ENCODE data around the gene SH3BP2. TPM values are rescaled to one million over a fixed set of nuclear protein-coding genes. Genes with fewer than 3 reads are reported as not detected.
A peak's percentile ranks its signal among the peaks of the same experiment; 100 is the strongest.

SH3BP2 gene
- total RNA-seq, 6 donors from 2014 or later, result 59.1 to 358 (median 103) TPM

- peaks cover 94 to 98% (median 96%) of the 10 kb centered on the region in 4 donors for H3K4me1 ChIP-seq
- peak overlapping the region in 3 of 4 donors; percentile 80 to 93 (median 86) for H3K27ac ChIP-seq
Observed at GRCh38 chr4:2802618-2803531, 10.0 kb downstream of the SH3BP2 start.

GRCh38 chr4:2803624-2804448, 11.0 kb downstream of the SH3BP2 start:
- Histone ChIP-seq H3K9me3 (no peaks in the 10 kb centered on the region), H3K4me1 (peaks cover 88 to 95% (median 94%) of the 10 kb centered on the region in 4 donors), H3K4me3 (no peak overlapping the region), H3K36me3 (no peaks in the 10 kb centered on the region), H3K27ac (peak overlapping the region; percentile 76 to 93 (median 83)), H3K27me3 (no peaks in the 10 kb centered on the region)
- ATAC-seq (ENCODE audit: low FRiP score in 2 of 2), result peak in 1 of 2 donors; percentile 20
- peak in 3 of 6 experiments; percentile 15 to 28 (median 21) for TF ChIP-seq CTCF (IDR thresholded peaks at IDR 0.05)
- peak in 2 of 4 donors; percentile 17 to 69 for TF ChIP-seq EP300 (IDR thresholded peaks at IDR 0.05)
- peak; percentile 25 to 70 for TF ChIP-seq POLR2AphosphoS5 (IDR thresholded peaks at IDR 0.05)
- peak in 1 of 4 donors; percentile 63 for TF ChIP-seq POLR2A (IDR thresholded peaks at IDR 0.05)
- WGBS, 2 donors, result 87 to 89% methylated on average over 16 to 20 of the region's 20 CpGs
- DNase-seq, result peak; percentile 15 to 81

More at GRCh38 chr4:2802618-2803531, 10.0 kb downstream of the SH3BP2 start:
- DNase-seq (peak; percentile 20 to 36), ATAC-seq (ENCODE audit: low FRiP score in 2 of 2) (no peak)
- no peaks in the 10 kb centered on the region for H3K9me3 ChIP-seq
- 93 to 95% methylated on average over 23 to 27 of the region's 27 CpGs for WGBS, 2 donors
- H3K36me3 ChIP-seq, result no peaks in the 10 kb centered on the region
- TF ChIP-seq POLR2AphosphoS5 (IDR thresholded peaks at IDR 0.05) (no peak), EP300 (IDR thresholded peaks at IDR 0.05) (no peak), POLR2A (IDR thresholded peaks at IDR 0.05) (no peak), CTCF (IDR thresholded peaks at IDR 0.05) (no peak)
- H3K27me3 ChIP-seq, result no peaks in the 10 kb centered on the region
- no peak overlapping the region for H3K4me3 ChIP-seq

- ATAC-seq (ENCODE audit: low FRiP score in 2 of 2), result no peak
- H3K4me1 ChIP-seq, result peaks cover 86 to 93% (median 92%) of the 10 kb centered on the region in 4 donors
- H3K36me3 ChIP-seq, result no peaks in the 10 kb centered on the region
- H3K4me3 ChIP-seq, result no peak overlapping the region
- no peaks in the 10 kb centered on the region for H3K9me3 ChIP-seq
- TF ChIP-seq CTCF (IDR thresholded peaks at IDR 0.05) (no peak), POLR2AphosphoS5 (IDR thresholded peaks at IDR 0.05) (no peak), EP300 (IDR thresholded peaks at IDR 0.05) (no peak)
- peak in 1 of 2 donors; percentile 18 for DNase-seq
- 78 to 88% methylated on average over 8 to 10 of the region's 10 CpGs for WGBS, 2 donors
- H3K27me3 ChIP-seq, result no peaks in the 10 kb centered on the region
- H3K27ac ChIP-seq, result peak overlapping the region; percentile 76 to 93 (median 83)
Observed at GRCh38 chr4:2804449-2804972, 11.6 kb downstream of the SH3BP2 start.

GRCh38 chr4:2804973-2805501, 12.2 kb downstream of the SH3BP2 start:
- no peaks in the 10 kb centered on the region for H3K36me3 ChIP-seq

More at GRCh38 chr4:2804973-2805501, 12.2 kb downstream of the SH3BP2 start:
- H3K27ac ChIP-seq, result peak overlapping the region; percentile 76 to 93 (median 83)
- H3K4me3 ChIP-seq, result peak overlapping the region in 1 of 4 donors; percentile 8
- TF ChIP-seq CTCF (IDR thresholded peaks at IDR 0.05) (no peak), EP300 (IDR thresholded peaks at IDR 0.05) (no peak), POLR2AphosphoS5 (IDR thresholded peaks at IDR 0.05) (no peak), POLR2A (IDR thresholded peaks at IDR 0.05) (no peak)
- H3K27me3 ChIP-seq, result no peaks in the 10 kb centered on the region
- no peak for ATAC-seq (ENCODE audit: low FRiP score in 2 of 2)
- H3K9me3 ChIP-seq, result no peaks in the 10 kb centered on the region
- WGBS, 2 donors, result 71 to 84% methylated on average over 8 to 13 of the region's 13 CpGs
- peaks cover 86 to 93% (median 92%) of the 10 kb centered on the region in 4 donors for H3K4me1 ChIP-seq
- DNase-seq, result peak; percentile 20 to 67
